ENCODE results near the gene ARHGAP35.
A peak's percentile ranks its signal among the peaks of the same experiment; 100 is the strongest.
"Not testable (repeated sequence)": the region's sequence is repeated elsewhere in the genome, so short reads cannot be mapped to it uniquely, and the experiment has no call there.

Gene ARHGAP35

DNA sequence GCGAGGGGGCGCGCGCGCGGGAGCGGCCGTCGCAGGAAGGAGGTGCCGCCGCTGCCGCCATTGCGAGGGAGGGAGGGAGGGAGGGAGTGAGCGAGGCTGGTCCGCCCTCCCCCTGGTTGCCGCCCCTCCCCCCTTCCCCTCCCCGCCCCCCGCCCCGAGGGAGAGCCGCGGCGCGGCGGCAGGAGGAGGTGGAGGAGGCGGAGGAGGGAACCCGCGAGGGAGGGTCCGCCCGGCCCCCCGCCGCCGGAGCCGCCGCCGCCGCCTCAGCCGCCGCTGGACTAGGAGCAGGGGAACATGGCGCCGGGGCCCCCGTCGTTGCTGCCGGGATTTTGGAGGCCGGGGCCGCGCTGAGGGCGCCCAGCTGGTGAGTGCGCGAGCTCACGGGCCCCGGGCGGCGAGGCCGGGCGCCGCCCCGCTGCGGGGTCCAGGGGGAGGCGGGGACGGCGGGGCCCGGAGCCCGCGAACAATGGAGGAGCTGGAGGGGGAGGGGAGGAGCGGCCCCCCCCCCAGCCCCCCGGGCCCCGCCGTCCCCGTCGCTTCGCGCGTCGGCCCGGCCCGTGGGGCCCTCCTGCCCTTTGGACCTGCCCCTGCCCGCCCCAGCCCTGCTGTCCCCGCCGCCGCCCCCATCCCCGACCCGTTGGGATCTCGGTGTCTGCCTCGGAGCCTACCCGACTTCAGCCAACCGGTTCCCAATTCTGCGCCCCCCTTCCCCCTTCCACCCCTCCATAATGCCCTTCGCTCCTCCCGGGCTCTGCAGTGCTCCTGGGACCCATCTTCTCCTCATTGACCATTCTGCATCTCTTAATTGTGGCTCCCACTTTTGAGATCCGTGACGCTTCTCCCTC lies at the start of gene ARHGAP35:
Gene ARHGAP35 (plus strand): TSS at position 152 of the 845 bp plus-strand sequence. CDS start 57,679 bp downstream, outside the sequence.
- peak; percentile 84 for DNase-seq

DNA sequence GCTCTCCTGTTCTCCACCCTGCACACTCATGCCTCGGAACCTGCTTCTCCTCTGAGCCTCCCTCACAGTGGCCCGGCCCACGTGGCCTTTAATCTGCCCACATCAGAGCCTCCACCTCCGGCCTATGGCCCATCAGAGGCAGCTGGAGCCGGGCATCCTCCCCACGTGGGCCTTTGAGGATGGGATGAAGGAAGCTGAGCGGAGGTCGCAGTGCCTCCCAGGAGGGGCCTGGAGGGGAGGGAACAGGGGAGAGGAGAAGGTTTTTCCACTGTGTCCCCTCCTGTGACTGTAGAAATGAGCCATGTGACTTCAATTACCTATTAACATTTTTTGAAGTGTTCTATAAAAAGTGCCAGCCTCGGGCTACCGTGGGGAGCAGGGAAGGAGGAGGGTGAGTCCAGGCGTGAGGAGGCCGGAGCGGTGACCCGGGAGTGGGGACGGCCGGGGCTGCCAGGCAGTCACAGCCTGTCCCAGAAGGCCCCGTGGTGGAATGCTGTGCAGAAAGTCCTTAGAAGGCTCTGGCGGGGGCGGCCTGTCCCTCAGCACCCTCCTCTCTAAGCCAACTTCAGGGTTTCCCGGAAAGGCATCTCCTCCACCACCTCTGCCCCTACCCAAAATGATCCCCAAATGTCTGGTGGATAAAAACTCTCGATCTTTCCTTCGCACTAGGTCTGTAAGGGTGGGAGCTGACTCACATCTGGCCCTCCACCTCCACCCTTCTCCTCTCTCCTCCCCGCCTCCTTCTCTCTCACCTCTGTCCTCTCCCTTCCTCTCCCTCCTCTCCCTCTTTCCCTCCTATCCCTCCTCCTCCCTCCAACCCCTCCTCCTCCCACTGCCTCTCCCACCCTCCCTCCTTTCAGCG lies 47.6 kb upstream of the ARHGAP35 start:
- no peak for DNase-seq

DNA sequence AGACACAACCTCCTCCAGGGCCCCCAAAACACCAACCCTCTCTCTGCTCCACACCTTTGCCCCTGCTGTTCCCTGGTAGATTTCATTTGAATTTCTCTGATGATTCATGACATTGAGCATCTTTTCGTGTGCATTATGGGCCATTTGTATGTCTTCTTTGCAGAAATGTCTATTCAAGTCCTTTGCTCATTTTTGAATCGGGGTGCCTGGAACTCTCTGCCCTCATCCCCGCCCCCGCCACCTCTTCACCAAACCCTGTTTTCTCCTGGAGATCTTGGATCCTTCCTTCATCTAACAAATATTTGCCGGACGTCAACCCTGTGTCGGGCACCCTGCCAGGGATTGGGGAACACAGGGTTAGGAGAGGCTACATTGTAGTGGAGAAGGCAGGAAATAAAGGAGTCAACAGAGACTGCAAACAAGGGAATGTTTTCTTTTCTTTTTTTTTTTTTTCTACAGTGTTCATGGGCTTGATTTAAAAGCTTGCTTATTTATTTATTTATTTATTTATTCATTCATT lies 46.9 kb upstream of the ARHGAP35 start:
- no peak for DNase-seq

DNA sequence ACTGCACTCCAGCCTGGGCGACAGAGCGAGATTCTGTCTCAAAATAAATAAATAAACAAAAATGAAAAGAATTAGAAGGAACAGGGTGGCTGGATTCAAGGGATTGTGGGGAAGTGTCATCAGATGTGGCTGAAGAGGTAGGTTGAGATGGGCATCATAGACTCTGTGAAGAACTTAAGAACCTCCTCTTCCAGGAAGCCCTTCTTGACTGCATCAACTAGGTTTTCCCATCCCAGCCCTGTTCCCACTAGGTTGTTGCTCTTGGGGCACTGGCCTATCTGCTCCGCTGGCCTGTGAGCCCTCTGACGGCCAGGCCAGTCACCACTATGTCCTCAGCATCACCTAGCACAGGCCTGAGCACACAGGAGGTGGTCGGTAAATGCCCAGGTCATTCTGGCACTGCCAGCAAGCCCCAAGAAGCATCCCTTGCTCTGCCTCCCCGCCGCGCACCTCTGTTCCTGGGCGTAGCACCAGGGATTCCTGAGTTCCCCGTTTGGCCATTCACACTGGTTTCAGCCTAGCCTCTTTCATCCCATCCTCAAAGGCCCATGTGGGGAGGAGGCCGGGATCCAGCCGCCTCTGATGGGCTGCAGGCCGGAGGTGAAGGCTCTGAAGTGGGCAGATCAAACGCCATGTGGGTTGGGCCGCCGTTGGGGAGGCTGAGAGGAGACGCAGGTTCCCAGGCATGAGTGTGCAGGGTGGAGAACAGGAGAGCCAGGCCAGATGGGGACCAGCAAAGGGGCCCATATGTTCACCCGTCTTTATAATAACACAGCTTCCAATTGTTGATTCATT lies 44.8 kb upstream of the ARHGAP35 start:
- no peak for DNase-seq

DNA sequence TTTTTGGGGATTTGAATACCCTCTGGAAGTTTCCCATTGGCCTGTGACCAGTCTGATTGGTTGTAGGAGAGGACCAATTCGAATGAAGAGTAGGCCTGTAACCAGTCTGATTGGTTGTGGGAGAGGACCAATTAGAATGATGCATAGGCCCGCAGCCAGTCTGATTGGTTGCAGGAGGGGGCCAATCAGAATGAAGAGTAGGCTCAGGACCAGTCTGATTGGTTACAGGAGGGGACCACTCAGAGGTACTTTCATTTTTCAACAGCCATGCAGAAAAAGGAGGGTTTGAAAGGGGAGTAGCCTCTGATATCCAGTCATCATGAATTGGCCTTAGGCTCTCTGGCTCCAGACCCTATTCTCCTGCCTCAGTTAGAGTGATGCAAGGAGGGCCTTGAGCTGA lies 42.0 kb upstream of the ARHGAP35 start:
- no peak for DNase-seq

DNA sequence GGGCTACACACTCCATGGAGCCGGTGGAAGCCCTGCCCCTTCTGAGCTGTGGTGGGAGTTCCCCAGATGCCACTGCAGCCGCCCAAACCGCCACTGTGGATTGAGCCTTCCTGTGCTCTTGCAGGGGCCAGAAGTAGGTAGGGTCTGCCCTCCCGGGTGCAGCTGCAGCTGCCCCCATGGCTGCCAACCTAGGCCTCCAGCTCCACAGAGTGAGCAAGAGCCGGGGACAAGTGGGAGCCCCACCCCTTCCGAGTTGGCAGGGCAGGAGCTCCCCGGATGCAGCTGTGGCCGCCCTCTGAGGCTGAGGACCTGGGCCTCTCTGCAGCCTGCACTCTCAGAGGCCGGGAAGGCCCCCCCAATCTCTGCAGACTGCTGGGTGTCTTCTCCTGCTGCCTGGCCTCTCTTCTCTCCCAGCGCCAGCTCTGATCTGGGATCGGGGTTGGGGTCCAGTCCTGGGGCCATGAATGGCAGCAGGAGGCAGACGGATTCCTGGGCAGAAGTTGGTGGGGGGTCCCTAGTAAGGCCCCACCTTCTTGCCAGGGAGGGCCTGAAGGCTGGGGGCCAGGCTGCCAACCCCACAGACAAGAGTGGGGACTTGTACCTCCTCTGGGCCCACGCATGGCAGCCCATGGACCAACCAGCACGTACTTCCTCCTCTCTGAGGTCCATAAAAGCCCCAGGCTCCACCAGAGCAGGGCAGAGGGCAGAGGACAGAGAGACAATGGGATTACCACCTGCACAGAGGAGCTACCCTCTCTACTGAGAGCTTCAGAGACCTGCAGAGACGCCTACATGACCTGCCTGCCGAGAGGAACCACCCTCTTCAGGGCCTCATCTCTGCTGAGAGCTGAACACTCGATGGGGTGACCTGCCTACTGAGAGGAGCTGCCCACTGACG lies 39.0 kb upstream of the ARHGAP35 start:
- DNase-seq, result peak; percentile 64

DNA sequence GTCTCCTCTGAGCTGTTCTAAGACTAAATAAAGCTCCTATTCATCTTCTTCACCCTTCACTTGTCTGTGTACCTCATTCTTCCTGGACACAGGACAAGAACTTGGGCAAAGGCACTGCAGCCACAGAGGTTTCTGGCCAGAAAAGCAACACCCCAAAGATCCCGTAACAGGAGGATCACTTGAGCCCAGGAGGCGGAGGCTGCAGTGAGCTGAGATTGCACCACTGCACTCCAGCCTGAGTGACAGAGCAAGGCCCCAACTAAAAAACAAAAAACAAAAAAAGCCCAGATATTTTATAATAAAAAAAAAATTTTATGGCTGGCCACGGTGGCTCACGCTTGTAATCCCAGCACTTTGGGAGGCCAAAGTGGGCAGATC lies 38.4 kb upstream of the ARHGAP35 start:
- not testable (repeated sequence) for DNase-seq

DNA sequence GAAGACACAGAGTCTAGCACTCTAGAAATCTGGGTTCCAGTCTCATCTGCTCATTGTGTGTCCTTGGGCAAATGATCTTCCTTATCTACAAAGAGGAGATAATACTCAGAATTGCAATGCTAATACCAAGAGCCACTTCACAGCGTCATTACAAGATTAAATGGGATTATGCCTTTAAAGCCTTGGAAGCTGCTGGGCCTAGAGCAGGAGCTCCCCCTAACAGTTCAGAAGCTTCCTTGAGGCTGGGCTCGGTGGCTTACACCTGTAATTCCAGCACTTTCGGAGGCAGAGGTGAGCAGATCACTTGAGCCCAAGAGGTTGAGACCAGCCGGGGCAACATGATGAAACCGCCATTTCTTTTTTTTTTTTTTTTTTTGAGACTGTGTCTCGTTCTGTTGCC lies 37.7 kb upstream of the ARHGAP35 start:
- DNase-seq, result no peak

DNA sequence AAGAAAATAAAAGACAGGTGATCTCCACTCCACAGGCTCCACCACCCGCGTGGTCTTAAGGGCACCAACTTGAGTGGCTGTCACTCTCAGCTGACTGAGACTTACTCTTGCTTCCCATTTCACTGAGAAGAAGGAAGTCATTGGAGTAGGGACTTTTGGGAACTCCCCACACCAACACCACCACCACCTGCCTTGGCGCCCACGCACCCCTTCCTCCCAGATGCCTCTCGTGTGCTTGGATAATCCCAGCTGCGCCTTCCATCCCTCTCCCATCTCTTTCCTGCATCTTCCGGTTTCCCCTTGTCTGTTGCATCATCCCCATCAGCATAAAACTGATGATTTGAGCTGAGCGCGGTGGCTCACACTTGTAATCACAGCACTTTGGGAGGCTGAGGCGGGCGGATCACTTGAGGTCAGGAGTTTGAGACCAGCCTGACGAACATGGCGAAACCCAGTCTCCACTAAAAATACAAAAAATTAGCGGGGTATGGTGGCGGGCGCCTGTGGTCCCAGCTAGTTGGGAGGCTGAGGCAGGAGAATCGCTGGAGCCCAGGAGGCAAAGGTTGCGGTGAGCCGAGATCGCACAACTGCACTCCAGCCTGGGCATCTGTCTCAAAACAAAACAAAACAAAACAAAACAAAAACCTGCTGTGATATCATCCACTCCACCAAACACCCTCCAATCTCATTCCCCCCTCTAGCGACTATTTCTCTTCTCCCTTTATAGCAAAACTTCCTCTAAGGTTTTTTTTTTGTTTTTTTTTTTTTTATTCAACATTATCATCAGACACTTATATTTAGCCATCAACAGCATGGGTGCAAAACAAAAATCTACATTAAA lies 35.7 kb upstream of the ARHGAP35 start:
- DNase-seq, result no peak

DNA sequence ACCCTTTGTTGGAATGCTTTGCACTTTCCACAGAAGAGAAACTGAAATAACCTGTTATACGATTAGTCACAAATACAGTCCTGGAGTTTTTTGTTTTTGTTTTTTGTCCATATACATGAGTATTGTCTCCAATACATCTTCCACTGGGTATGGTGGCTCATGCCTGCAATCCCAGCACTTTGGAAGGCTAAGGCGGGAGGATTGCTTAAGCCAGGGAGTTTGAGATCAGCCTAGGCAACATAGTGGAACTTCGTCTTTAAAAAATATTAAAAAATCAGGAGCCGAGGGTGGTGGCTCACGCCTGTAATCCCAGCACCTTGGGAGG lies 35.1 kb upstream of the ARHGAP35 start:
- DNase-seq, result no peak

DNA sequence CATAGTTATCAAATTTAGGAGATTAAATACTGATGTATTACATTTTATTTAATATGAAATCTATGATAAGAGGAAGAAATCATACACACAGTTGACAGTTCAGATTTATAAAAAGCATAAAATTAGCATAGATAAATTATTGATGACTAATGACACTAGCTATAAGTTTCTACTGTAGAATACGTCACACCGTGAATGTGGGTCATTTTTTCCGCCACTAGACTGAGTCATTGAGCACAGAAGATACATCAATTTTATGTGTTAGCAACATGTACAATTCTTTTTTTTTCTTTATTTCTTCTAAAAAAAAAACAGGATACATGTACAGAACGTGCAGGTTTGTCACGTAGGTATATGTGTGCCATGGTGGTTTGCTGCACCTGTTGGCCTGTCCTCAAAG lies 32.3 kb upstream of the ARHGAP35 start:
- no peak for DNase-seq

DNA sequence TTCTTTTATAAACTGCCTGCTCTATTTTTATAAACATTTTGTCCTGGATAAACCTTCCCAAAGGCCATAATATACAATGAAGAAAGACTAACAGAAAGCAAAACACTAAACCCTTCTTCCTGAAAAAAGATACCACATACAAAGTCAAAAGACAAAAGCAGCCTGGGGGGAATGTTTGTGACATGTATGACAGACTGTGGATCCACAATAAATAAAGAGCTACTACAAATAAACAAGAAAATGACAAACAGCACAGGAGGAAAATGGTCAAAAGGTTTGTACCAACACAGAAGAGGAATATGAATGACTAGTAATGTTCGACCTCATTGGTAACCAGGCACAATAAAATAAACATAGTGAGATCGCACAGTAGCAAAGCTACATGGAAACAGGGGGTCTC lies 29.9 kb upstream of the ARHGAP35 start:
- DNase-seq, result no peak

DNA sequence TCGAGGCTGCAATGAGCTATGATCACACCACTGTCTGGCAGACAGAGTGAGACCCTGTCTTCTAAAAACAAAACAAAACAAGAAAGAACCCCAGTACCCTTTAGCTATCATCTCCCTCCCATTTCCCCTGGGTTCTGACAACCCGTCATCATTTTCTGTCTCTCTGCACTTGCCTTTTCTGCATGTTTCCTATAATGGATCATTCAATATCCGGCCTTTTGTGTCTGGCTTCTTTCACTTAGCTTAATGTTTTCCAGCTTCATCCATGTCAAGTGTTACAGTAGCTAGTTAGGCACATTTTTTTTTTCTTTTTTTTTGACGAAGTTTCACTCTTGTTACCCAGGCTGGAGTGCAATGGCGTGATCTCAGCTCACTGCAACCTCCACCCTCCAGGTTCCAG lies 26.7 kb upstream of the ARHGAP35 start:
- no peak for DNase-seq

DNA sequence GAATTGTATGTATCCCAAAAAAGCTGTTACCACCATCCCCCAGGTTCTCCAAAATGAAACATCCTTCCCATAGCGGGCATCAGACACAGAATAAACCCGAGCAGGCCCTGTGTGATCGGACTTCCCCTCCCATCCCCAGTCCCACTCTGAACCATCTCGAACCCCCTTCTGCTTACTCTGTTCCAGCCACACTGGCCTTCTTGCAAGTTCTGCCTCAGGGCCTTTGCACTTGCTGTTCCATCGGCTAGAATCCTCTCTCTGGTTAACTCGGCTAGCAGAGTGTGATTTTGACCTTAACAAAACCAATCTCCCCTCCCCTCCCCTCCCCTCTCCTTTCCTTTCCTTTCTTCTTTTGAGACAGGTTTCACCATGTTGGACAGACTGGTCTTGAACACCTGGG lies 25.8 kb upstream of the ARHGAP35 start:
- DNase-seq, result no peak

DNA sequence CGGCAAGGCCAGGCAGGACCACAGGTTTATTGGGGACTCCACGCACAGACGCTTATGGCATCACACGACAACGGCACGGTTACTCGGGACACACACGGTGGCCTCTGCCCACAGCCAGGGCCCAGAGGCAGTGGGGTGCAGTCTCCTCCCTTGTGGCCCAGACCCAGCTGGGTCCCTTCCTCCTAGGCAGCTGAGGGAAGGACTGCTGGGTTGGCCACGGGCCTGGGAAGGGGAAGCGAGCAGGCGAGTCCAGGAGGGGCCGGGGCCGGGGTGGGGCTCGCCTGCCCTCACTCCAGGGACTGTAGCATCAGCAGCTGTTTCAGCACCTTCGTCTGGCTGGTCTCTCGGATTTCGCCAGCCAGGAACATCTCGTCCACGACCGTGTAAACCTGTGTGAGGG lies 22.6 kb upstream of the ARHGAP35 start:
- no peak for DNase-seq

DNA sequence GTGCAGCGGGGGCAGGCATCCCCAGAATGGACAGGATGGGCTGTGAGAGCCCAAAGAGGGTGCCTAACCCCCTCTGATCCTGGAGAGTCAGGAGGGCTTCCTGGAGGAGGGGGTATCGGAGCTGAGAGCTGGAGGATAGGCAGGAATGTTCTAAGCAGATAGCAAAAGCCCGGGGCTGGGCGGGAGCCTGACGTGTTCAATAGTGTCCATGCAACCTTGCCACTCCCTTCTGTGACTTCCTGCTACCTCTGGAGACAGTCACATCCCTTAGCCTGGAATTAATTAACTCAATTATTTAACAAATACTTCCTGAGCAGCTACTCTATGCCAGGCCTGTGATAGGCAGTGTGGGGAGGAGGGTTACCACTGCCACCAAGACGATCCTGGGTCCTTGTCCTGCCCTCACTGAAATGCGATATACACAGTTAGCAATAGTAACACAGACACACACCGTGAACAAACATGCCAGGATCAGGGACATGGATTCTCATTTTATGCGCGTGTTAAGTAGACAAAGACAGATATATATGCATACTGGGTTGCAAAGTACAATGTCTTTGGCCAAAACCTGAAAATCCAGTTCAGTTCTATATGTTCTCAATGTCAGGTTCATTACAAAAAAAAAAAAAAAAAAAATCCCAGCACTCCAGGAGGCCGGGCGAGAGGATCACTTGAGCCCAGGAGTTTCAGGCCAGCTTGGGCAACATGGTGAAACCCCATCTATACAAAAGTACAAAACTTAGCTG lies 20.9 kb upstream of the ARHGAP35 start:
- no peak for DNase-seq

DNA sequence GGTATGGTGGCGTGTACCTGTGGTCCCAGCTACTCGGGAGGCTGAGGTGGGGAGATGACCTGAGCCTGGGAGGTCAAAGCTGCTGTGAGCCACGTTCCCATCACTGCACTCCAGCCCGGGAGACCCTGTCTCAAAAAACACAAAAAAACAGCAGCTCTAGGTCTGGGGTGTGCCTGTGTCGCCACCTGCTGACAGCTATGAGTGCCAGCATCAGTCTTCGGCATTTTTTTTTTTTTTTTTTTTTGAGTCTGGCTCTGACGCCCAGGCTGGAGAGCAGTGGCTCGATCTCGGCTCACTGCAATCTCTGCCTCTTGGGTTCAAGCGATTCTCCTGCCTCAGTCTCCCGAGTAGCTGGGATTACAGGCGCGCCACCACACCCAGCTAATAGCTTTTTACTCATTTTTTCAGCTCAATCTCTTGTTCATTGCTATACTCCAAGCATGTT lies 20.3 kb upstream of the ARHGAP35 start:
- peak; percentile 43 for DNase-seq

DNA sequence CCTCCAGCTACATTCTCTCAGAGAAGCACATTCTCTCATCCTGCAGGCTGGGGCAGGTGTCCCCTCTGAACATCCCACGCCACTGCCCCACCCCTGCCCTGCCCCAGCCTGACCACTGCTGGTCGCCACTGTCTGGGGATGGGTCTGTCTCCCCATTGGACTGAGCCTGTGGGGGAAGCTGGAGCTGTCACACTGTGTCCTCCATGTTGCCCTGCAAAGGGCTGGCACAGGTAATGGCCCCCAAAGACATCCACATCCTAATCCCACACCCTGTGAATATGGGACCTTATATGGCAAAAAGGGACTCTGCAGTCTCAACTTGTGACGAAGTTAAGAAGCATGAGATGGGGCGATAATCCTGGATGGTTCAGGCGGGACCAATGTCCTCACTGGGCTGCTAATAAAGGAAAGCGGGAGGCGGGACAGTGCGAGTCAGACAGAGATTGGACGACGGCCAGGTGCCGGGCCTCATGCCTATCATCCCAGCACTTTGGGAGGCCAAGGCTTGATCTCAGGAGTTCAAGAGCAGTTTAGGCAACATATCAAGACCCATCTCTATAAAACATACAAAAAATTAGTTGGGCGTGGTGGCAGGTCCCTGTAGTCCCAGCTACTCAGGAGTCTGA lies 19.2 kb upstream of the ARHGAP35 start:
- DNase-seq, result no peak

DNA sequence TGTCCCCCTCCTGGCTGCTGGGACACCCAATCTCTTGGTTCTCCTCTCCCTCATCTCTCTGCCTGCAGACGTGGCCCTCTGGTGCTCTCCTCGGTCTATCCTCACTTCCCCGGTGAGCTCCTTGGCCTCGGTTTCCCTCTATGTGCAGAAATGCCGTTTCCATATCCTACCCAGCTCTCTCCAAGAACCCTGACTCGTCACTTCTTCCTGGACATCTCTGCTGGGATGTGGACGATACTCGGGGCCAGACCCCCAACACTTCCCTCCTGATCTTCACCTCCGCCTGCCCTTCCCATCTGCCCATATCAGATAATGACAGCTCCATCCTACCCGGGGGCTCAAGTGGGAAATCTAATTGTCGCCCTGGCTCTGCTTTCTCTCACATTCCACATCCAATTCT lies 18.0 kb upstream of the ARHGAP35 start:
- no peak for DNase-seq

DNA sequence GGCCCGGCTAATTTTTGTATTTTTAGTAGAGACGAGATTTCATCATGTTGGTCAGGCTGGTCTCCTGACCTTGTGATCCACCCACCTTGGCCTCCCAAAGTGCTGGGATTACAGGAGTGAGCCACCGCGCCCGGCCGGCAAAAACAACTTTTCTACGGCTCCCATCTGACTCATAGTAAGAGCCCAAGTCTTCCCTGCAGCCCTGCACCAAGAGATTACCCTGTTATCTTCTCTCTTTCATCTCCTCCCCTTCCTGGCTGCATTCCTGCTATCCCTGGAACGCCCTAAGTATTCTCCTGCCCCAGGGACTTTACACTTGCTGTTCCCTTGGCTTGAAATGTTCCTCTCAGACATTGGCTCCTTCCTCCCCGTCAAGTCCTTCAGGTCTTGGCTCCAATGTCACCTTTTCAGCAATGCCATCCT lies 16.7 kb upstream of the ARHGAP35 start:
- DNase-seq, result no peak

Data from CD4-positive, alpha-beta T cell treated with Interleukin-4 for 4 hours (primary cell).